Panc1 (cell line): ENCODE measurements around the gene SF3B5.

Experiments used
- CTCF ChIP-seq: fragments of 450-650 bp; IDR thresholded peaks from 2 replicates; pipeline ENCODE4 v1.5.1; 2017; ENCODE audit warnings: mild to moderate bottlenecking
- POLR2AphosphoS5 ChIP-seq: IDR thresholded peaks from 2 replicates; pipeline ENCODE4 v1.6.1; 2012; ENCODE audit warnings: mild to moderate bottlenecking, low read depth, low read length, moderate library complexity
- REST ChIP-seq, 2 experiments: IDR thresholded peaks; 2 replicates each; pipeline ENCODE4 v1.6.1; 2011 to 2012; ENCODE audit warnings: low read depth in 2 of 2, control low read depth in 1 of 2, low read length in 1 of 2, mild to moderate bottlenecking in 1 of 2, moderate library complexity in 1 of 2; ENCODE audit not compliant: insufficient read depth in 1 of 2

- TF ChIP-seq CTCF (no peak), POLR2AphosphoS5 (no peak), REST (IDR thresholded peaks at IDR 0.05; ENCODE audit: insufficient read depth in 1 of 2, low read depth in 2 of 2, low read length in 1 of 2) (no peak)
Observed at GRCh38 chr6:144087789-144088426, 7.5 kb downstream of the SF3B5 start.
